SK-N-SH (cell line): ENCODE measurements around the gene SCN9A. TPM values are rescaled to one million over a fixed set of nuclear protein-coding genes. Genes with fewer than 3 reads are reported as not detected.

Source experiments
- CTCF ChIA-PET: fragments of 300-600, 350-600 bp; formaldehyde crosslinking; extraction: SDS; loops from one replicate; lab custom pipeline; 2021; lab: Yijun Ruan, JAX
- POLR2A ChIA-PET: fragments of 350-600 bp; sonication (Branson Sonifier 250); formaldehyde crosslinking; extraction: SDS; loops from one replicate; lab custom pipeline; 2020; ENCODE audit warnings: antibody characterized with exemption, inconsistent platforms; lab: Yijun Ruan, JAX
- DNase-seq: peaks from one replicate; pipeline ENCODE4 v3.0.0; 2012
- H2AFZ ChIP-seq: fragments of 200-600 bp; sonication (generic); 2 replicates; pipeline ENCODE4 v1.8.1; 2016; ENCODE audit warnings: antibody characterized with exemption, mild to moderate bottlenecking, low read depth
- H3F3A ChIP-seq: fragments of 200-600 bp; sonication (generic); replicated peaks from 2 replicates; pipeline ENCODE3; 2016; ENCODE audit warnings: antibody characterized with exemption, mild to moderate bottlenecking; ENCODE audit not compliant: insufficient read depth
- H3K27ac ChIP-seq, 2 experiments: fragments of 200-500 bp in 1 of 2; fragments of 200-600 bp in 1 of 2; sonication (Bioruptor generic) in 1 of 2; sonication (generic), shearing (Covaris generic) in 1 of 2; 2 replicates each; pipeline versions ENCODE4 v1.5.1 to v1.6.1; 2014 to 2016; ENCODE audit warnings: low read depth in 2 of 2, inconsistent platforms in 1 of 2, low read length in 1 of 2, mild to moderate bottlenecking in 1 of 2, mixed read lengths in 1 of 2
- H3K27me3 ChIP-seq: fragments of 200-600 bp; sonication (generic), shearing (Covaris generic); 2 replicates; pipeline ENCODE4 v1.6.1; 2016; ENCODE audit warnings: mixed run types; ENCODE audit not compliant: insufficient read depth
- H3K36me3 ChIP-seq, 2 experiments: fragments of 200-500 bp in 1 of 2; fragments of 200-600 bp in 1 of 2; sonication (Bioruptor generic) in 1 of 2; sonication (generic) in 1 of 2; replicated peaks in 1 of 2; 2 replicates each; pipeline versions ENCODE3 to v1.5.1; 2014 to 2016; ENCODE audit warnings: low read length in 1 of 2, mild to moderate bottlenecking in 1 of 2; ENCODE audit not compliant: insufficient read depth in 2 of 2, control insufficient read depth in 1 of 2
- H3K4me1 ChIP-seq, 2 experiments: fragments of 200-500 bp in 1 of 2; fragments of 200-600 bp in 1 of 2; sonication (Bioruptor generic) in 1 of 2; sonication (generic), shearing (Covaris generic) in 1 of 2; 2 replicates each; pipeline versions ENCODE4 v1.5.1 to v1.6.1; 2014 to 2016; ENCODE audit warnings: low read depth in 1 of 2, low read length in 1 of 2, mixed run types in 1 of 2; ENCODE audit not compliant: insufficient read depth in 2 of 2, control insufficient read depth in 1 of 2
- H3K4me2 ChIP-seq: fragments of 200-600 bp; sonication (generic), shearing (Covaris generic); 2 replicates; pipeline ENCODE4 v1.6.1; 2017; ENCODE audit warnings: mixed run types
- H3K4me3 ChIP-seq, 2 experiments: fragments of 200-500 bp in 1 of 2; fragments of 200-600 bp in 1 of 2; sonication (Bioruptor generic) in 1 of 2; sonication (generic), shearing (Covaris generic) in 1 of 2; 2 replicates each; pipeline versions ENCODE4 v1.5.1 to v1.8.1; 2014 to 2016; ENCODE audit warnings: low read depth in 2 of 2, inconsistent platforms in 1 of 2, low read length in 1 of 2, mild to moderate bottlenecking in 1 of 2, mixed read lengths in 1 of 2, moderate library complexity in 1 of 2
- H3K79me2 ChIP-seq: fragments of 200-600 bp; sonication (generic); 2 replicates; pipeline ENCODE4 v1.8.1; 2017; ENCODE audit warnings: mild to moderate bottlenecking; ENCODE audit not compliant: insufficient read depth
- H3K9ac ChIP-seq: fragments of 200-600 bp; sonication (generic); 2 replicates; pipeline ENCODE4 v1.6.1; 2017; ENCODE audit warnings: mixed run types
- H3K9me2 ChIP-seq: fragments of 200-600 bp; sonication (generic); 2 replicates; pipeline ENCODE4 v1.6.1; 2017; ENCODE audit warnings: mixed run types
- H3K9me3 ChIP-seq: fragments of 200-600 bp; sonication (generic); 2 replicates; pipeline ENCODE4 v1.6.1; 2017; ENCODE audit warnings: mixed run types, mild to moderate bottlenecking, moderate library complexity
- H4K20me1 ChIP-seq: fragments of 200-600 bp; sonication (generic); 2 replicates; pipeline ENCODE4 v1.6.1; 2017; ENCODE audit warnings: mild to moderate bottlenecking, mixed run types; ENCODE audit not compliant: insufficient read depth
- FOXM1 ChIP-seq: IDR thresholded peaks from 2 replicates; pipeline ENCODE4 v1.4.0; 2012; ENCODE audit warnings: low read depth, mild to moderate bottlenecking
- GATA2 ChIP-seq: sonication (generic); formaldehyde crosslinking; IDR thresholded peaks from 2 replicates; pipeline ENCODE4 v1.5.0; 2020; ENCODE audit warnings: mild to moderate bottlenecking, missing genetic modification reagents
- JUND ChIP-seq: IDR thresholded peaks from 2 replicates; pipeline ENCODE4 v1.4.0; 2012
- MAX ChIP-seq: IDR thresholded peaks from 2 replicates; pipeline ENCODE4 v1.4.0; 2012; ENCODE audit warnings: low read depth
- MEF2A ChIP-seq: IDR thresholded peaks from 2 replicates; pipeline ENCODE4 v1.4.0; 2012; ENCODE audit warnings: low read depth, borderline replicate concordance
- MXI1 ChIP-seq: IDR thresholded peaks from 2 replicates; pipeline ENCODE4 v1.6.1; 2012; ENCODE audit warnings: mild to moderate bottlenecking, low read depth, low read length, improper control_type of control experiment
- NFIC ChIP-seq: IDR thresholded peaks from 2 replicates; pipeline ENCODE4 v1.4.0; 2012; ENCODE audit warnings: borderline replicate concordance
- NRF1 ChIP-seq: IDR thresholded peaks from 2 replicates; pipeline ENCODE4 v1.6.1; 2012; ENCODE audit warnings: low read depth, mild to moderate bottlenecking, low read length
- POLR2AphosphoS5 ChIP-seq: IDR thresholded peaks from 2 replicates; pipeline ENCODE4 v1.6.1; 2012; ENCODE audit warnings: low read depth, low read length
- RAD21 ChIP-seq: IDR thresholded peaks from 2 replicates; pipeline ENCODE4 v1.6.1; 2012; ENCODE audit warnings: mild to moderate bottlenecking, low read length
- RCOR1 ChIP-seq: fragments of 150-350 bp; IDR thresholded peaks from 2 replicates; pipeline ENCODE4 v1.6.1; 2017; ENCODE audit warnings: antibody characterized with exemption, low read length
- RFX5 ChIP-seq: IDR thresholded peaks from 2 replicates; pipeline ENCODE4 v1.6.1; 2012; ENCODE audit warnings: mild to moderate bottlenecking, improper control_type of control experiment, low read length
- SIN3A ChIP-seq: IDR thresholded peaks from 2 replicates; pipeline ENCODE4 v1.6.1; 2012; ENCODE audit warnings: low read depth, mild to moderate bottlenecking, low read length, moderate library complexity, borderline replicate concordance
- TCF12 ChIP-seq: IDR thresholded peaks from 2 replicates; pipeline ENCODE4 v1.4.0; 2012
- USF2 ChIP-seq: fragments of 150-350 bp; IDR thresholded peaks from 2 replicates; pipeline ENCODE4 v1.6.1; 2017; ENCODE audit warnings: antibody characterized with exemption, low read length, low read depth, borderline replicate concordance
- YY1 ChIP-seq: IDR thresholded peaks from 2 replicates; pipeline ENCODE4 v1.4.0; 2012; ENCODE audit warnings: low read depth, mild to moderate bottlenecking
- WGBS: methylation state at CpG from one replicate; pipeline ENCODE4 v1.1.6; 2017; ENCODE audit warnings: low lambda C conversion rate; 5-methylcytosine and 5-hydroxymethylcytosine counted together
- polyA plus RNA-seq, 3 experiments: library from polyadenylated mRNA; depleted of rRNA; stranded (reverse); fragments of >200 nt; gene quantifications; 2 replicates each; pipeline ENCODE4 v1.2.3, GENCODE V29; 2012

Gene SCN9A
- polyA plus RNA-seq, 1 of the 3 experiments (the other 2 are of a cell fraction), result 5.9 TPM

- no peak overlapping the region for H2AFZ ChIP-seq
- no peak for TF ChIP-seq MEF2A
- no peak for TF ChIP-seq RAD21
- TF ChIP-seq USF2, result no peak
- no peak for TF ChIP-seq RFX5
- no peak for TF ChIP-seq TCF12
- TF ChIP-seq MXI1, result no peak
- no peak for TF ChIP-seq POLR2AphosphoS5
- TF ChIP-seq SIN3A, result no peak
- TF ChIP-seq GATA2, result no peak
- TF ChIP-seq YY1, result no peak
- no peak for TF ChIP-seq NFIC
- TF ChIP-seq, all 33 proteins: peak for 0
- Histone ChIP-seq H3K27me3 (no peaks in the 10 kb centered on the region), H3K79me2 (no peaks in the 10 kb centered on the region), H3K9me3 (no peaks in the 10 kb centered on the region), H3K4me3 (no peak overlapping the region), H3F3A (peaks cover 14% of the 10 kb centered on the region), H3K27ac (peak overlapping the region in 1 of 2 experiments; percentile 50; a peak in 1 of 4 replicates), H3K9me2 (no peaks in the 10 kb centered on the region), H3K36me3 (peaks cover 3 to 10% of the 10 kb centered on the region in 2 experiments), H3K4me2 (no peak overlapping the region), H3K4me1 (peaks cover 0 to 7% of the 10 kb centered on the region in 2 experiments; a peak in 2 of 4 replicates), H3K9ac (no peak overlapping the region), H4K20me1 (no peaks in the 10 kb centered on the region)
- no peak for DNase-seq
- POLR2A ChIA-PET, result no interaction called here
- CTCF ChIA-PET, result no interaction called here
- WGBS, result 48% methylated on average over 2 of the region's 2 CpGs
Measured at GRCh38 chr2:166230724-166231070, 145.0 kb downstream of the SCN9A start.

- ChIA-PET POLR2A (no interaction called here), CTCF (no interaction called here)
- Histone ChIP-seq H3K27me3 (no peaks in the 10 kb centered on the region), H3K9ac (no peak overlapping the region), H3K27ac (peak overlapping the region in 1 of 2 experiments; percentile 50; a peak in 1 of 4 replicates), H3F3A (peaks cover 13% of the 10 kb centered on the region), H3K4me1 (peaks cover 0 to 7% of the 10 kb centered on the region in 2 experiments; a peak in 2 of 4 replicates), H3K4me2 (no peak overlapping the region), H4K20me1 (no peaks in the 10 kb centered on the region), H3K79me2 (no peaks in the 10 kb centered on the region), H3K9me3 (no peaks in the 10 kb centered on the region), H3K4me3 (no peak overlapping the region), H3K9me2 (no peaks in the 10 kb centered on the region), H3K36me3 (peaks cover 3 to 7% of the 10 kb centered on the region in 2 experiments), H2AFZ (no peak overlapping the region)
- 69% methylated on average over 4 of the region's 4 CpGs for WGBS
- no peak for DNase-seq
- TF ChIP-seq RCOR1 (no peak), FOXM1 (no peak), MAX (no peak), JUND (no peak), SIN3A (no peak), NRF1 (no peak)
Measured at GRCh38 chr2:166230024-166230723, 145.6 kb downstream of the SCN9A start.
